OCI-M2 (cell line): ENCODE measurements around the gene PDGFC.

ENCODE experiments used
- DNase-seq: peaks from one replicate; lab custom pipeline; 2025; ENCODE audit not compliant: unreplicated experiment; lab: John Stamatoyannopoulos, UW

Gene PDGFC

DNA sequence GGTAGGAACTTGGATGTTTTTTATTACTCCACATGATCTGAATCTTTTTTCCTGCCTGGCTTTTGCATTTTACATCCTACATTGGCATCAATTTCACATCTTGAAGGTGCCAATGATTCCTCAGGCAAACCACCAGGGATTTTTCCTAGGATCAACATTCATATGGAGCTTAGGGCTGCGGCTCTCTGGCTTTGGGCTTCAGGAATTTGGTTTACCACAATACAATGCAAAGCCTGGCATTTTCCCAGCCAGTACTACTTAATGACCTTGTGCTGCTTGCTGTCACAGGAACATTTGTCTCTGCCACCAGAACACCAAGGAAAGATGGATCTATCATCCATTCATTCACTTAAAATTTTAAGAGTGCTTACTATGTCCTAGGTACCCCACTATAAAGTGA is 180.7 kb downstream of the PDGFC start:
- no peak for DNase-seq

DNA sequence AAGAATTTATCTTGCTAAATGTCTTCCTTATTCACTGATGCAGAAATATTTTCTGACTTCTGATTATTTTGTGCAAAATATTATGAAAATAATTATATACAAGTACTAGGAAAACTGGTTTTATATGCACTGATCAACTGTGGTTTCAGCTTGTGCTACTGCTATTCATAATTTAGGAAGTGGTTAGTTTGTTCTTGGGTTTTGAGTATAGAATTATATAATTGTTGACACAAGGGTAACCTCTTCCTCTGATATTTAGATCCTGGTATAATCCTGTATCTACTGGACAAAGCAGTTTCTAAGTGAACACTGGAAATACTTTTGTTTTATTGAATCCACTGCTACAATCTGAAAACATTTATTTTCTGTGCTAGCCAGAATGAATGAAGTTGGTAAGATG is 182.8 kb downstream of the PDGFC start:
- no peak for DNase-seq

DNA sequence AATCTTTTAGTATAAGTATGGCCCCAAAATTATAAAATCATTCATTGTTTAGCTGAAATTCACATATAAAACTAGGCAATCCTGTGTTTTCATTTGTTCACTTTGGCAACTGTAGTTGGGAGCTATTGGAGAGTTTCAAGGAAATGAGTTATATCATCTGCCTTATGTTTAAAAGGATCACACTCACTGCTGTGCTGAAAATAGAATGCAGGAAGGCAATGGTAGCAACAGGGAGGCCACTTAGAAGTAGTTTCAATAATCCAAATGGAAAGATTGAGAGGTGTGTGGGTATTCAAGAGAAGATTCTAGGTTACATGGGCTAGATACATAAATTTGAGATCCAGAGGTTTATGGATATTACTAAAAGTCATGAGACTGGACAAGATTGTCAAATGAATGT is 184.9 kb downstream of the PDGFC start:
- DNase-seq, result no peak

DNA sequence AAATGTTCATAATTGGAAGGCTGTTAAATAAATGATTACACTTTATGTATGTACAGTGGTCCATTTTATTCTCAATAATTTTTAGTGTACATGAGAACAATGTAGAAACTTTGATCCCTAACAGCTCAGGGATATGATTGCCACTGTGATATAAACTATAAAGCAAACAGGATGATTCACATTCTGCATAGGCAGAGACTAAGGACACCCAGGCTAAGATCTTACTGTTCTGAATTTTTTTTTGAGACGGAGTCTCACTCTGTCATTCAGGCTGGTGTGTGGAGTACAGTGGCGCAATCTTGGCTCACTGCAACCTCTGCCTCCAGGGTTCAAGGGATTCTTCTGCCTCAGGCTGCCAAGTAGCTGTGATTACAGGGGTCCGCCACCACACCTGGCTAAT is 186.6 kb downstream of the PDGFC start:
- no peak for DNase-seq

DNA sequence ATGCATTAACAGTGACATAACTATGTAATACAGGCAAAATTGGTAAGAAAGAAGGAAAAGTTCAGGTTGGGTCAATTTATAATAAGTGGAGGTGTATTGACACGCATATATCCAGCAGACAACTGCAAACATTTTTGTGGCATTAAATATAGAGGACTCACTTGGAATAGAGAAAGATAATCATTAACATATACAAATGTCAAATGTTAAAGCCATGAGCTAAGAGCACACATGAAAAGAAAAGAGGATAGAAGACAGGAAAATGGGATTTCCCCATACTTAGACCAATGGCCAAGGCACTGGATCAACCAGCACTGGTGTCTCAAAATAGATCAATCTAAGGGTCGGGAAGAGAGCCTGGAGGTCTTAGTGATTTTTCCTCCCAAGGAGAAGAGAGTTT is 187.6 kb downstream of the PDGFC start:
- no peak for DNase-seq

DNA sequence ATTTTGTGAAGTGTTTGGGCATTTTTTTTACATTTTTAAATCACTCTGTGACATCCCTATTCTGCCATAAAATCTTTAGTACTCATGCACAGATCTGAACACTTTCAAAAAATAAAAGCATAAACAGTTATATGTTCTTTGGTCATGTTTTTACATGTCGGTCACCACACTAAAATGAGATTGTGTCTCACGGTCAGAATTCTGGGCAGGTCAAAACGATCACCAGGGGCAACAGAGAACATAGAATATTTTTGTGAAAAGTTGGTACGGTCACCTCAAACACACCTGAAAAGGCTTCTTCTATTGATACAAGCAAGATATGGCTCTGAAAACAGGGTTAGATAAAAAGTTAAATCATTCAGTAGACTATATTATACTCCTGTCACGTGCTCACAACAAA is 189.1 kb downstream of the PDGFC start:
- DNase-seq, result no peak

DNA sequence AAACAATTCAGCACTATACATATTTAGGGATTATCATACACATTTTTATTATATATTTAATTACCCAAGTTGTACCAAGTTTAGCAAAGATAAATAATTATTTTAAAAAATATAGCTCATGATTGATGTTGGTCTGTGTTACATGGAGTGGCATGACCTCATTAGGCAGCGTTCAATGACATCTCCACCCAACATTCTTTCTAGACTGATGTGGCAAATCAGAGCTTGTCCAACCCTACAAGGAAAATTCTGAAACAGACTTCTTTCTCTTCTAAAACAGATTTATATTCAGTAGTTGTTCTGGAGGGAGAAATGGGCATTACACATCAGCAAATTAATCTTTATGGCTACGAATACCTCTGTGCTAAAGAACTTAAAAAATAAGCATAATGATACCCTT is 189.7 kb downstream of the PDGFC start:
- no peak for DNase-seq

DNA sequence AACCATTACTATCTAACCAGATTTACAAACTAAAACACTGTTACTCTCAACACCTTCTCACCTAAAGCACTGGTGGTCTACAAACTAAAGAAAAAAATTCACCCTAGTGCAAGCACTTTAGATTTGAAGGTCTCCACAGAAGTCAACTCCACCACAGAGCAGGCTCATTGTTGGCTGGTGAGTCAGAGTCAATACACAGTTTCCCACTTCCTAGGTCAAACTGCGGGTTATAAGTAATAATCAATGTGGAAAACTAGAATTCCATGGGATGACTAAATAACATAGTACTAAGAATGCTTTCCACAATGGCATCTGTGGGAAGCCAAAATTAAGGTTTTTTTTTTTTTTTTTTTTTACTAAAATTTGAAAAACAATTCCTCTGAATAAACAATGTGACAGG is 191.8 kb downstream of the PDGFC start:
- no peak for DNase-seq

DNA sequence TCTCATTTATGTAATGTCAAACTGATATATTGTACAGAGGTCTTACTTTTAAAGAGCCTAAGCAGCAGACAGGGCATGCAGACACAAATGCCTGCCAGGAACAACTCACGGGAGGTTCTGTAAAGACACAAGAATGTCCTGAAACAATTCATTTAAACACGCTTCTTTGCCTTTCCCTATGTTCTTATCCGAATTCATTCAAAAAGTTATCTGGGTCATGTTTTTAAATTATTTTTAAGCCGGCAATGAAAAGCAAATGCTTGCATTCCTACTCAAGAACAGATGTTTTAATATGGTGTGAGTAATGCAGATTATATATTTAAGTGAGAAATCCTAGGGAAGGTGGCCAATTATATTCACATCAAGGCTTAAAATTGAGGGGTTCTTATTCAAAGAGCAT is 192.6 kb downstream of the PDGFC start:
- DNase-seq, result no peak

DNA sequence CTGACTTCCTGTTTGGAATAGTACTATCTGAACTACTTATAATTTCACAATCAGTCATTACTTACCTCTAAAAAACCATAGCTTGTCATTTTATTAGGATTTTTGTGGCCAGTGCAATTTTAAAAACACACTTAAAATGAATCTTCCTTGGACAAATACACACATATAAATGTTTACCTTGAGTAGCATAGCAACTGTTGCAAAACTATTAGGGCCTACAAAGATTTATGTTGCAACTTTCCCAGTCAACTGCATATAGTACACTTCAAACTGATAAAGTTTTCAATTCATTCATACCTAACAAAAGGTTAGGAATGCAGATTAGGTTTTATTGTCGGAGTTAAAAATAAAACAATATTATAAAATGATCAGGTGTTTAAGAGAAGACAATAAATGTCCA is 193.0 kb downstream of the PDGFC start:
- DNase-seq, result no peak

DNA sequence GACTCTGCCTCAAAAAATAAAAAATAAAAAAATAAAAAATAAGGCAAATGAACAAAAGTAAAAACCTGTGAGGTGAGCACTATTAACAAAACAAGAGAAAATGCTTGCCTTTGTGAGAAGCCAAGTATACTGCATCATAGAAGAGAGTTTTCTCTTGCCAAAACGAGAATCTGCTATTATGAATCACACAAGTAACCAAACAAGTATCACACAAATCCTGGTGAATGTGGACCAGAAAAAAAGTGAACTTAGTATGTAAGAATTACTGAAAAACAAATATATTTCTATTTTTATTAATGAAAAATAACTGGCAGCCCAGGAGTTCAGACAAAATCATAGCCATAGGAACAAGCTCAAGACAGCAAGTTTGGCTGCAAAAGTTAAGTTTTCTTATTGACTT is 193.5 kb downstream of the PDGFC start:
- no peak for DNase-seq

DNA sequence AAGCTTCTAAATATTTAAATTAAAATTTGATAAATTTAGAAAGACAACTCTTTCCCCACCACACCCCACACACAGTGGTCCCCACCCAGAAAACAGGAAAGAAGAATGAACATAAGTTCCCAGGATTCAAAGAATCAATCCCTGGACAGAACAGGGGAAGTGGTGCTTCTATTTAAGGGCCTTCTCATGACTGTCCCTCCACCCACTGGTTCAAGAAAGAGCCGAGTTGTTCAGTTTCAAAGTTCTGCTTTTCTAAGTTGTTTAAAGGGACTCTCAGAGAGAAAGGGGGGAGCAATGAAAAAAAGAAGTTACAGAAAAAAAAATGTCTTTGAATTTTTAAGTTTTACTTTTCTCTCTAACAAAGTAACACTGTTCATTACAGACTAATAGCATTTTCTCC is 195.8 kb downstream of the PDGFC start:
- no peak for DNase-seq

DNA sequence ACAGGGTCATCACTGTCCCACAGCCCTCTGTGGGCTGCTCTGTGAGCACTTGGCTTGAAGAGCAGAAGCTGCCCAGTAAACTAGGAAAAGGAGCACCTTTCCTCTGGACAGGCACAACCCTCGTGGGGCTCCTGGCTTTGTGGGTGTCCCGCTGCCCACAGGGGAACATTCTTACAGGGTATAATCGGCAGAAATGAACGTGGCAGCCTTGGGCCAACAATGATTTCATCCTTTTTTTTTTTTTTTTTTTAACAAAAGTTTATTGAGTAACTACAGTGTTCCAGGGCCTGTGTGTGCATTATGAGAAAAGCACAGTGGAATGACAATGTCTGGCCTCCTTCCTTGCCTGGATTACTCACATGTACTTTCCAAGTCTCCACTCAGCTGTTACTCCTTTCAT is 197.2 kb downstream of the PDGFC start:
- DNase-seq, result no peak

DNA sequence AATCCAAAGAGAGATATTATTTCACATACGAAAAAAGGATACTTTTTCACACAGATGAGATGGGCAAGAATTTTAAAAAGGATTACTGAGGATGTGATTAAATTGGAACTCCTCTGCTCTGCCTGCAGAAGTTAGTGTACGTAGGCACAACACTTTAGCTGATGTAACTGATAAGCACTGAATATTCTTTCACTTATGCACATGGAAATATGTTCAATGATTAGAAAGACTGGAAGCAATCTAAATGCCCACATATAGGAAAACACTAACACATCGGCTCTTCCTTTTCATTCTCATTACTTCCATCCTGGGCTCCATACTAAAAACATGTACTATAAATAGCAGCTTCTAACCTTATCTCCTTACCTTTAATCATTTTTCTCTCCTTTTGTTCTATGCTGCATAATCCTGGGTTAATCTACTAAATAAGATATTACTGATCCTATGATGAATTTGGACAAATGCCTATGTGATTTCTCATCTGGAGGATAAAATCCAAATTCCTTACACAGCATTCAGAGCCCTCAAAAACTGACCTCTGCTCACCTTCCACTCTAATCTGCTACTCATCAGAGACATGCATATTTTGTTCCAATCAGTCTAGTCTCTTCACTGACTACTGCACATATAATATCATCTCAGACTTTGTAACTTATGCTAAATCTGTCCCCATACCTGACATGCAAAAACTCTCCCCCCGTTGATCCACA is 197.8 kb downstream of the PDGFC start:
- no peak for DNase-seq

DNA sequence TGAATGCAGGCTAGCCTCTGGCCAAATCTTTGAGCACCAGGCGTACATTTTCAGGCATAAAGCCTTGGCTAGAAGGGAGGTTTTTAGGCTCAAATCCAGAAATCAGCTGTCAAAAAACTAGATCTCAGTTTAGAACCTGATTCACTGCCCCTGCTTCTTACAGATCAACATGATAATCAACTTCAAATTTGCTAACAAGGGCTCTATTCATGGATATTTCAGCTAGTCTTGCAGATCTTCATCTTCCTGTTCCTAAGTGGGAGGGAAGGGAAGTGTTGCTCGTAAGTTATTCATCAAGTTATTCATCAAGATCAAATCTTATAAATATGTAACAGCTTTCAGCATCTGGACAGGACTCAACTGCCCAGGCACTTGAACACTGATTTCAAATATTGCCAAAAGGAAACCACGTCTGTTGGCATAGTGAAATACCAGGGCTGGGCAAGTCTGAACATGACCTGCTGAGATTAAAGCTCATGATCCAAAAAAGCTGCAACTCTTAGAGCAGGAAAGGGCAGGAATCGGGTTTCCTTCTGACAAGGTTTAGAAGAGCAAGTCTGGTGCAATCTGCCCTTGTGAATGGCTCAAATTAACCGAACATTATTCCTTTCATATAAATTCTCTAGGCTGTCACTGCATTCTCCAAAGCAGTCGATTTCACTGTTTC is 200.3 kb downstream of the PDGFC start:
- no peak for DNase-seq

DNA sequence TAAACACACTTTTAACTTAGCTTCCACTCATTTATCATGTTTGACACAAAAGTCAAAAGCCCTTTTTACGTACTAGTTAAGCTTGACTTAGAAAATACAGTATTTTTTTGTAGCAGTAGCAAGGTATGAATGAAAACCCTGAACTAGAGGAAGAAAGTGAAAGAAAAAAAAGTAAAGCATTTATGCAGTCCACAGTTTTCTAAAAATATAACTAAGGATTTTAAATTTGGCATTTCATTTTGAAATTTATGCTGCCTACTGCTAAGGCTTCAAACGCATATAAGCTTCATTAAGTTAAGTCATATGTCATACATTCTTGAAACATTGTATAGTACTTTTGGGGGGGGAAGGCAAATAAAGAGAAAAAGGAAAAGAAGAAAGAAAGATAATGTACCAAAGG is 201.5 kb downstream of the PDGFC start:
- no peak for DNase-seq

DNA sequence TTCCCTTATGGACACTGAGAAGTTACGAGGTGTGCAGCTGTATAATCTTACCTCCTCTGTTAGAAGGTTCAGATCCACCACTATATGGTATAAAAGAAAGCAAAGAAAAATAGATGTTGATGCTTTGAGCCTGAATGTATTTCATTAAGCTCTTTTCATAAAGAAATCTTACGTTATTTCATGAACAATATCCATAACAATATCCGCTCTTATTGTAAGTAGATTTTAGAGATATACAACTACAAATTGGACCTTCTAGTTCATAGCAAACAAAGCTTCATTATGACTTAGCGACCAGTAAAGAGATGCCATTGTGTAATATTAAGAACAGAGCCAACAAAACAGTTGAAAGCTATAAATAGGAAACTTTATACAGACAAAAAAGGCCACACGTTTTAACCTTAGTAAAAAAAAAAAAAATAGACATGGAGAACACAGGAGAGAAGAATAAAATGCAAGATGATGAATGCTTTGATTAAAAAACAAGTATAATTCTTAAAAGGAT is 203.6 kb downstream of the PDGFC start:
- no peak for DNase-seq

DNA sequence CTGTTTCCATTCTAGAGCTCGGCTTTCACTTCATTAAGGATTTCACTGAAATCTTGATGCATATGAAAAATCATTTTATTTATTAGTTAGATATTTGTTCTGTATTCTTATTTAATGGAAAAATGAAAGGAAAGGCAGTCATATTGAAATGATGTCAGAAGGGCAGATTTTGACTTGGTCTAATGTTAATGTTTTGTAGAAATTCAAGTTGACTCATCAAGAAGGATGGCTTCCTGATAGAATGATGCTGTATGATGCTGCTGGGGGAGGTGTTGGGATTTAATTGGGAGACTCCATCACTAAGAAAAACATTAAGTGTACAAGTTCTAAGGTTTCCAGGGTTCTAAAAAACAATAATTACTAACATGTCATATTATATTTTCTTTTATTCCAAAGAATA is 204.8 kb downstream of the PDGFC start:
- no peak for DNase-seq

DNA sequence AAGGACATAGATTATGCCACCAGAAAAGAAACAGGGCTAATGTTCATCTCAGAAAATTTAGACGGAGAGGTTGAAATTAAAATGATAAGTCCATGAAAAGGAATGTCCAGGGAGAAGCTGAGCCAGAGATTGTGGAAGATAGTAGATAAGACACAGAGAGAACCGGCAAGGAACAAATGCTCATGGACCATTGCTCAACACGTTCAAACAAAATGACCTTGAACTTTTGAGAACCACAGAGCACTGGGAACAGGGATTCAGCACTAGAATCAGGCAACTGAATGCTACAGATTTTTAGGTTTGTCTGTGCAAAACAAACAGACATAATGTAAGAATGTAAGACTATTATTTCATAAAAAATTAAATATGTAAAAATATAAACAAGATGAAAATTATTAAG is 206.3 kb downstream of the PDGFC start:
- no peak for DNase-seq

DNA sequence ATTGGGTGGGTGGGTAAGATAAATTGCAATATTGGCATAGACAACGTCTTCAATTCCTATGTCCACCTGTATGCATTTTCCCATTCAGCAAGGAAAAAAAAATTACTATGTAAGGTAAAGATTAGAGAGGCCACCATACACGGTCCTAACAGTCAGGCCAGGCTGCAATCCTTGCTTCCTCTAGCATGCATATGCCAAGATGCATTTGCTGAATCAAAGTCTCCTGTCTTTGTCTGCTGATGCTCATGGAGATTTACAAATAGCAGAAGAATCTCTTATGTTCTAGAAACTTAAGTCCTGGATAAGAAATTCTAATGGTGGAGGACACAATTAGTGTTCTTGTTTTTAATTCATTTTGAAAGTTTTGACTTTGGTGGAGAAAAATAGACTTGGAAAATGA is 206.8 kb downstream of the PDGFC start:
- no peak for DNase-seq

DNA sequence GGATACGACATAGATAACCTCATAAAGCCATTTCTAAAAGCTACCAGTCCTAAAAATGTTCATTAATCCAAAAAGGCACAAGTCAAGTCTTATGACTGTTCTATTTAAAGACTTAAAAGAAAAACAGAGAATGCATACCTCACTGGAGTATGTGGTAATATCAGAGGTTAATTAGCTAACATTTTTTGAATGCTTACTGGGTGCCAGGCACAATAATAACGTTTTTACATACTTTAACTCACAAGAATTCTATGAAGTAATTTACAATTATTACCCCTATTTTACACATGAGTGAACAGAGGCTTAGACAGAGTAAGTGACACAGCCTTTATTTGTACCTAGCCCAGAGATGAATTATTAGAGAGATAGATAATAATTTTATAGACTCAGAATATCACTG is 207.5 kb downstream of the PDGFC start:
- DNase-seq, result no peak

DNA sequence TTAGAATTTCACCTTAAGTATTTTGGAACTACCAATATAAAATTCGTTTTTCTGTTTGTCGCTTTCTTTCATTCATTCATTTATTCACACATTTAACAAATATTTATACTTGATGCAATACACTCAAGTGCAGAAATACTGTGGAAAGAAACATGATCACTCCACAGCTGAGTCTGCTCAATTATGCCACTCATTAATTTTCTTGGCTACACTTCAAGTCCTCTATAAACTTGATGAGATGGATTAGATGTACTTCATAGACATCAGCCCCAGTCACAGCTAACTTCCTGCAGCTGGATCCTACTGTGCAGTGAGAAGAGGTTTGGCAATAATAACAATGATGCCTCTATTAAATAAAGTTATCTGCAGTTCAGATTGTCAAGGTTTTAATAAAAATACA is 208.1 kb downstream of the PDGFC start:
- no peak for DNase-seq

DNA sequence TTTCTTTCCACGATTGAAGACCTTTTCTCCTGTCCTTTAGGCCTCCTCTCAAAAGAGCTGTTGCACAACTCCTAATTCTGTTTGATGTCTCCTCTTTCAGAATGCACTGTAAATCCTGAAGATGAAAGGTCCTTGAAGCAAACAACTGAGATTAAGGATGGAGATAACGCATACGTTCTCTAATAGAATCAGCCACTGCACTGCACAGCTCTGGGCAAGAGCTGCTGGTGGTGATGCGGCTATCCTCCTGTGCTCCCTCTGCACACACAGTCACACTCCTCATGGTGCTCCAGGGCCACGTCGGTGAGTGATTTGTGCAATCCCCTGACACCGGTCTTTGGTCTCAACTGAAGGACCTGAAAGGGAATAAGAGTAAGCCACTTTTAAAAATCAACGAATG is 208.7 kb downstream of the PDGFC start:
- DNase-seq, result no peak
